K562 (cell line): ENCODE measurements around the gene ALG9. TPM values are rescaled to one million over a fixed set of nuclear protein-coding genes. Genes with fewer than 3 reads are reported as not detected.

ENCODE experiments used
- ATAC-seq: fragments of 200-7000 bp; cut with Tn5 transposase; 3 replicates; pipeline ENCODE4 v1.9.1; 2020; ENCODE audit warnings: moderate library complexity
- BruUV-seq: library from RNA; stranded (reverse); fragments of 400-500 nt; replicated peaks from 2 replicates; lab custom pipeline; 2021; lab: Mats Ljungman, UMichigan
- CTCF ChIA-PET: fragments of 300-600 bp; formaldehyde crosslinking; extraction: SDS; loops from one replicate; lab custom pipeline; 2021; ENCODE audit warnings: low intra/inter-chr PET ratio; lab: Yijun Ruan, JAX
- POLR2A ChIA-PET: fragments of 300-600, 350-650 bp; sonication (Branson Sonifier 250); formaldehyde crosslinking; extraction: SDS; loops from one replicate; lab custom pipeline; 2021; ENCODE audit warnings: antibody characterized with exemption, inconsistent platforms; lab: Yijun Ruan, JAX
- DNase-seq, 4 experiments: peaks; one replicate each; pipeline versions ENCODE4 v3.0.0 to v3.0.0-alpha.2; 2011 to 2018; ENCODE audit warnings: low spot score in 3 of 4, mixed read lengths in 3 of 4; ENCODE audit errors: extremely low read depth in 1 of 4
- FAIRE-seq: peaks from 2 replicates; lab custom pipeline; 2011; peaks lifted over from hg19 to GRCh38; lab: Jason Lieb, UNC
- H2AFZ ChIP-seq: 2 replicates; pipeline ENCODE4 v1.6.0; 2011; ENCODE audit warnings: low read depth, low read length, control low read depth, inconsistent platforms
- H3K27ac ChIP-seq: fragments of 200-600 bp; 3 replicates; pipeline ENCODE4 v1.8.0; 2011; ENCODE audit warnings: low read depth, mild to moderate bottlenecking, control low read depth, inconsistent platforms, low read length, moderate library complexity, mixed read lengths; ENCODE audit errors: extremely low read depth
- H3K27me3 ChIP-seq, 2 experiments: fragments of 300-600 bp in 1 of 2; 2 replicates in 1 of 2; 3 replicates in 1 of 2; pipeline versions ENCODE4 v1.6.0 to v1.8.0; 2011; ENCODE audit warnings: inconsistent platforms in 2 of 2, low read length in 2 of 2, mild to moderate bottlenecking in 1 of 2, mixed read lengths in 1 of 2, moderate library complexity in 1 of 2; ENCODE audit not compliant: control insufficient read depth in 2 of 2, insufficient read depth in 2 of 2
- H3K36me3 ChIP-seq: fragments of 300-600 bp; 3 replicates; pipeline ENCODE4 v1.8.0; 2011; ENCODE audit warnings: mild to moderate bottlenecking, low read length, inconsistent platforms; ENCODE audit not compliant: control insufficient read depth, insufficient read depth
- H3K4me1 ChIP-seq, 2 experiments: fragments of 200-600 bp in 1 of 2; replicated peaks in 1 of 2; 2 replicates in 1 of 2; 3 replicates in 1 of 2; pipeline versions ENCODE4 v1.5.1 to v1.8.0; 2011; ENCODE audit warnings: inconsistent platforms in 2 of 2, low read length in 2 of 2, mild to moderate bottlenecking in 1 of 2, mixed read lengths in 1 of 2, moderate library complexity in 1 of 2; ENCODE audit not compliant: control insufficient read depth in 2 of 2, insufficient read depth in 2 of 2
- H3K4me2 ChIP-seq: 2 replicates; pipeline ENCODE4 v1.6.1; 2011; ENCODE audit warnings: low read length, control low read depth, inconsistent platforms, mixed read lengths; ENCODE audit not compliant: insufficient read depth
- H3K4me3 ChIP-seq: fragments of 200-600 bp; sonication (generic), shearing (Covaris generic); 2 replicates; pipeline ENCODE4 v1.5.1; 2016; ENCODE audit warnings: control low read depth, inconsistent platforms
- H3K79me2 ChIP-seq: fragments of 200-600 bp; 3 replicates; pipeline ENCODE4 v1.8.0; 2011; ENCODE audit warnings: low read length, inconsistent platforms; ENCODE audit not compliant: control insufficient read depth, insufficient read depth
- H3K9ac ChIP-seq, 2 experiments: 2 replicates each; pipeline versions ENCODE4 v1.6.0 to v1.6.1; 2011; ENCODE audit warnings: low read depth in 2 of 2, low read length in 2 of 2, control low read depth in 1 of 2, inconsistent platforms in 1 of 2, mild to moderate bottlenecking in 1 of 2, mixed read lengths in 1 of 2; ENCODE audit not compliant: insufficient read depth in 1 of 2
- H3K9me1 ChIP-seq: one replicate; pipeline ENCODE4 v1.6.0; 2011; ENCODE audit warnings: inconsistent platforms, mild to moderate bottlenecking, low read length, moderate library complexity; ENCODE audit not compliant: control insufficient read depth, insufficient read depth
- H3K9me3 ChIP-seq: replicated peaks from 2 replicates; pipeline ENCODE4 v1.5.1; 2011; ENCODE audit warnings: low read depth, low read length, inconsistent platforms; ENCODE audit not compliant: control insufficient read depth, insufficient read depth
- H4K20me1 ChIP-seq: replicated peaks from 2 replicates; pipeline ENCODE4 v1.6.1; 2011; ENCODE audit warnings: low read length, inconsistent platforms, mixed read lengths; ENCODE audit not compliant: control insufficient read depth, insufficient read depth
- DIDO1 ChIP-seq: fragments of 450-650 bp; IDR thresholded peaks from 2 replicates; pipeline ENCODE4 v1.6.1; 2016; ENCODE audit warnings: low read depth, missing biosample characterization, missing genetic modification characterization
- ELF4 ChIP-seq: fragments of 450-650 bp; formaldehyde crosslinking; IDR thresholded peaks from 2 replicates; pipeline ENCODE4 v1.4.0; 2022; ENCODE audit warnings: missing genetic modification characterization
- GABPB1 ChIP-seq: sonication (generic); formaldehyde crosslinking; IDR thresholded peaks from 2 replicates; pipeline ENCODE4 v1.8.0; 2022; ENCODE audit warnings: mild to moderate bottlenecking, missing genetic modification reagents
- HNRNPK ChIP-seq: fragments of 200-400 bp; formaldehyde crosslinking; IDR thresholded peaks from one replicate; pipeline ENCODE4 v1.6.1; 2018; ENCODE audit warnings: mild to moderate bottlenecking, low read depth, low read length; ENCODE audit not compliant: poor library complexity, severe bottlenecking
- JUN ChIP-seq, 2 experiments: sonication (generic) in 1 of 2; formaldehyde crosslinking in 1 of 2; IDR thresholded peaks; 2 replicates each; pipeline versions ENCODE4 v1.6.1 to v1.8.0; 2012 to 2022; ENCODE audit warnings: borderline replicate concordance in 2 of 2, mild to moderate bottlenecking in 2 of 2, improper control_type of control experiment in 1 of 2, low read depth in 1 of 2, low read length in 1 of 2, missing genetic modification reagents in 1 of 2
- TGIF2 ChIP-seq: sonication (generic); formaldehyde crosslinking; IDR thresholded peaks from 2 replicates; pipeline ENCODE4 v1.8.1; 2022; ENCODE audit warnings: mild to moderate bottlenecking, missing genetic modification reagents, moderate library complexity
- YBX1 ChIP-seq: fragments of 450-650 bp; IDR thresholded peaks from 2 replicates; pipeline ENCODE4 v1.7.1; 2016; ENCODE audit warnings: mild to moderate bottlenecking
- ZNF24 ChIP-seq: fragments of 450-650 bp; IDR thresholded peaks from 2 replicates; pipeline ENCODE4 v1.6.1; 2016
- ZNF395 ChIP-seq: fragments of 200-800 bp; sonication (Bioruptor generic); IDR thresholded peaks from 2 replicates; pipeline ENCODE4 v1.6.1; 2017; ENCODE audit warnings: missing genetic modification characterization, missing compliant biosample characterization
- ZNF586 ChIP-seq: fragments of 450-650 bp; formaldehyde crosslinking; conservative IDR thresholded peaks from 2 replicates; pipeline ENCODE4 v1.4.0; 2020; ENCODE audit warnings: mild to moderate bottlenecking, moderate library complexity
- WGBS: fragments of 100-300 bp; shearing (Covaris generic); methylation state at CpG from one replicate; pipeline ENCODE4 v1.1.6; 2016; ENCODE audit warnings: low coverage, mixed read lengths; ENCODE audit not compliant: insufficient coverage; ENCODE audit errors: missing lambda C conversion rate; 5-methylcytosine and 5-hydroxymethylcytosine counted together
- in situ Hi-C: fragments of 300-500 bp; cut with MboI; formaldehyde crosslinking; loops from 4 replicates; pipeline ENCODE4 v1.15.0; 2018; ENCODE audit warnings: inconsistent platforms, mixed read lengths
- intact Hi-C: fragments of 100-400 bp; cut with micrococcal nuclease; formaldehyde crosslinking; loops from 2 replicates; pipeline ENCODE4 v1.14.2; 2022
- polyA plus RNA-seq, 8 experiments: library from polyadenylated mRNA; depleted of rRNA in 4 of 8; stranded (reverse) in 5 of 8; unstranded in 3 of 8; fragments of >200 nt; fragmentation: Nextera tagmentation in 2 of 8; fragmentation: Illumina TruSeq in 1 of 8; extraction: Ambion mirVana in 2 of 8; extraction: Trizol in 1 of 8; gene quantifications; 2 replicates each; pipeline versions ENCODE4 v1.2.1 to v1.2.3, GENCODE V29; 2011 to 2014; ENCODE audit warnings: inconsistent platforms in 1 of 8, missing spikeins in 1 of 8
- total RNA-seq, 7 experiments: library from RNA; depleted of rRNA in 6 of 7; stranded (reverse); fragments of >200 nt in 6 of 7; fragmentation: Illumina TruSeq in 2 of 7; extraction: Trizol in 2 of 7; gene quantifications; 2 replicates each; pipeline versions ENCODE4 v1.2.1 to v1.2.3, GENCODE V29; 2011 to 2021; ENCODE audit warnings: low replicate concordance in 1 of 7
- TF ChIP-seq, protein P1 (sequence below): fragments of 450-650 bp; formaldehyde crosslinking; IDR thresholded peaks from 2 replicates; pipeline ENCODE4 v1.4.0; 2022; ENCODE audit warnings: mild to moderate bottlenecking, moderate library complexity

ALG9 gene
- total and polyA plus RNA-seq, 9 of the 15 experiments (the other 6 are each of a cell fraction or from before 2014, with no cell fraction given) = 11.5 to 40.5 (median 24.9) TPM

GRCh38 chr11:111788051-111788450, 83.3 kb downstream of the ALG9 start:
- FAIRE-seq = no peak
- no peaks in the 10 kb centered on the region for H3K9me3 ChIP-seq
- H3K79me2 ChIP-seq = no peaks in the 10 kb centered on the region
- no peak overlapping the region for H3K27ac ChIP-seq
- no peak for ATAC-seq
- 23% methylated on average over 2 of the region's 2 CpGs for WGBS
- no peak overlapping the region for H3K4me3 ChIP-seq
- TF ChIP-seq HNRNPK (no peak), DIDO1 (tag) (no peak), JUN (IDR thresholded peaks at IDR 0.05; ENCODE audit: borderline replicate concordance, low read depth, low read length) (no peak), JUN (CRISPR knock-in tag; IDR thresholded peaks at IDR 0.05; ENCODE audit: borderline replicate concordance) (no peak), ZNF24 (no peak), ZNF395 (CRISPR knock-in tag) (no peak), GABPB1 (no peak), ELF4 (no peak), TGIF2 (no peak), ZNF586 (CRISPR knock-in tag) (no peak), YBX1 (no peak)
- TF ChIP-seq, protein P1, sequence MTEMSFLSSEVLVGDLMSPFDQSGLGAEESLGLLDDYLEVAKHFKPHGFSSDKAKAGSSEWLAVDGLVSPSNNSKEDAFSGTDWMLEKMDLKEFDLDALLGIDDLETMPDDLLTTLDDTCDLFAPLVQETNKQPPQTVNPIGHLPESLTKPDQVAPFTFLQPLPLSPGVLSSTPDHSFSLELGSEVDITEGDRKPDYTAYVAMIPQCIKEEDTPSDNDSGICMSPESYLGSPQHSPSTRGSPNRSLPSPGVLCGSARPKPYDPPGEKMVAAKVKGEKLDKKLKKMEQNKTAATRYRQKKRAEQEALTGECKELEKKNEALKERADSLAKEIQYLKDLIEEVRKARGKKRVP (CRISPR knock-in tag) = no peak
- H3K4me2 ChIP-seq = no peak overlapping the region
- H3K9me1 ChIP-seq = no peaks in the 10 kb centered on the region
- H3K4me1 ChIP-seq = no peaks in the 10 kb centered on the region; a peak in 1 of 5 replicates
- H4K20me1 ChIP-seq = no peaks in the 10 kb centered on the region
- H3K9ac ChIP-seq = no peak overlapping the region
- intact Hi-C loops = no loop called here
- ChIA-PET CTCF (no interaction called here), POLR2A (no interaction called here)
- no TSS peak for BruUV-seq
- H3K27me3 ChIP-seq = no peaks in the 10 kb centered on the region
- no peak overlapping the region for H2AFZ ChIP-seq
- H3K36me3 ChIP-seq = peaks cover 19% of the 10 kb centered on the region; the same call in 2 of the 3 replicates
- DNase-seq = no peak
- in situ Hi-C loops = no loop called here
